ENCODE measurements around the gene TEX38.
"Not testable (repeated sequence)": the region's sequence is repeated elsewhere in the genome, so short reads cannot be mapped to it uniquely, and the experiment has no call there.

The TEX38 gene

GRCh38 chr1:46656643-46657042 is 15.0 kb upstream of the TEX38 start:
- no peak for DNase-seq

- DNase-seq, result no peak
These were observed 13.9 kb upstream of the TEX38 start for GRCh38 chr1:46657775-46658174.

- DNase-seq, result no peak
These were observed 12.3 kb upstream of the TEX38 start for GRCh38 chr1:46659307-46659870.

DNA sequence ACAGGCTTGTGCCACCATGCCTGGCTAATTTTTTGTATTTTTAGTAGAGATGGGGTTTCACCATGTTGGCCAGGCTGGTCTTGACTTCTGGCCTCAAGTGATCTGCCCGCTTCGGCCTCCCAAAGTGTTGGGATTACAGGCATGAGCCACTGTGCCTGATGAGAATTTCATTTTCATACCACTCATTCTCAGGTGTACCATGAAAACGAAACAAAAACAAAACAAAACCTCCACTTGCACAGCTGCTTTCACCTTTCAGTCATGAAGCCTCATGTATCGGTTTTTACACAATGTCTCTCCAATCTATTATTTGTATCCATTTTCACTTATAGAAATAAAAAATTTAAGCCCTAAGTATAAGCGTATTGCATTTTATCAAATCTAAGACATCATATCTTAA is 11.5 kb upstream of the TEX38 start:
- DNase-seq, result peak in 1 of 2 donors; percentile 17

DNA sequence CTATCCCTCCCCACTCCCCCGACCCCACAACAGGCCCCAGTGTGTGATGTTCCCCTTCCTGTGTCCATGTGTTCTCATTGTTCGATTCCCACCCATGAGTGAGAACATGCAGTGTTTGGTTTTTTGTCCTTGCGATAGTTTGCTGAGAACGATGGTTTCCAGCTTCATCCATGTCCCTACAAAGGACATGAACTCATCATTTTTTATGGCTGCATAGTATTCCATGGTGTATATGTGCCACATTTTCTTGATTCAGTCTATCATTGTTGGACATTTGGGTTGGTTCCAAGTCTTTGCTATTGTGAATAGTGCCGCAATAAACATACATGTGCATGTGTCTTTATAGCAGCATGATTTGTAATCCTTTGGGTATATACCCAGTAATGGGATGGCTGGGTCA is 8.7 kb upstream of the TEX38 start:
- not testable (repeated sequence) for DNase-seq

DNA sequence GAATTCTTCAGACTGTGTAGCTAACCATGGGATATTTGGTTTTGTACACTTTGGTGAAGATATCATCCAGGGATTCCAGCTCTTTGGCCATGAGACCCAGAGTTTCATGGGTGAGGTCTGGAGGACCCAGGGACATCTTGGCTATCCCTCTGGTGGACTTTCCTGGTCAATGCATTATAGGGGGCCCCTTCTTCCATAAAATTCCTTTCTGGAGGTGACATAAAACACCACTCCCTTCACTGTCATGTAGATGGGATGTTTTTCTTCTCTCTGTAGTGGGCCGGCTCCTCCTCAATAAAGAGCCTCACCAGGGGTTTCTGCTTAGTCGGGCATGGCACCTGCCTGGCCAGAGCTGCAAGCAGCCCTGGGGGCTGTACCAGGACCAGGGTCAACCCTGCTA is 5.7 kb upstream of the TEX38 start:
- DNase-seq, result no peak

GRCh38 chr1:46667782-46668760 is 3.6 kb upstream of the TEX38 start, which contains the start of gene ATPAF1:
Gene ATPAF1, minus strand, starts transcription at chr1:46668364. Its CDS starts 42 bp downstream, at chr1:46668322.
- peak; percentile 57 to 74 for DNase-seq

DNA sequence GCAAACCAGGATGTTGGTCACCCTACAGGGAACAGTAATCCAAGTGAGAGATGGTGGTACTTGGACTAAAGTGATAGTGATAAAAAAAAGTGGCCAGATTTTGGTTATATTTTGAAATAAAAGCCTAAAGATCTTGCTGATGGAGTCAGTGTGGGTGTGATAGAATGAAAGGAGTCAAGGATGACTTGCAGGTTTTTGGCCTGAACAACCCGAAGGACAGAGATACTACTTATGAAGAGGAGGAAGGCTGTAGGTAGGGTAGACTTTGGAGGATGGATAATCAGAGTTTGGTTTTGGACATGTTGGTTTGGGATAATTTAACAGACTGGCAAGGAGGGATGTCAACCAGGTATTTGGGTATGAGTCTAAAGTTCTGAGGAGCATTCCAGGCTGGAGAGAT is 1.5 kb upstream of the TEX38 start:
- DNase-seq, result no peak

DNA sequence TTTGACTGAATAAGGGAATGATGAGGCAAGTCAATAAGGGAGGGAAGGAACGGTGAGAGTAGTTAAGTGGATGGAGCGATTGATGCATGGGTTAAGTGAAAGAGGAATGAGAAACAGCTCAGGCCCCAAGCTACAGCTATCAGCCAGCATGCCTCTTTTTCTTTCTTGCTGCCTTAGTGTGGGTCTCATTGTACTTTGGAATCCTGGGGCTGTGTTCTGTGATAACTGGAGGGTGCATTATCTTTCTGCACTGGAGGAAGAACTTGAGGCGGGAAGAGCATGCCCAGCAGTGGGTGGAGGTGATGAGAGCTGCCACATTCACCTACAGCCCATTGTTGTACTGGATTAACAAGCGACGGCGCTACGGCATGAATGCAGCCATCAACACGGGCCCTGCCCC is 1.0 kb downstream of the TEX38 start:
- DNase-seq, result no peak

- DNase-seq, result no peak
These were observed 2.1 kb downstream of the TEX38 start for GRCh38 chr1:46673749-46674182.

DNA sequence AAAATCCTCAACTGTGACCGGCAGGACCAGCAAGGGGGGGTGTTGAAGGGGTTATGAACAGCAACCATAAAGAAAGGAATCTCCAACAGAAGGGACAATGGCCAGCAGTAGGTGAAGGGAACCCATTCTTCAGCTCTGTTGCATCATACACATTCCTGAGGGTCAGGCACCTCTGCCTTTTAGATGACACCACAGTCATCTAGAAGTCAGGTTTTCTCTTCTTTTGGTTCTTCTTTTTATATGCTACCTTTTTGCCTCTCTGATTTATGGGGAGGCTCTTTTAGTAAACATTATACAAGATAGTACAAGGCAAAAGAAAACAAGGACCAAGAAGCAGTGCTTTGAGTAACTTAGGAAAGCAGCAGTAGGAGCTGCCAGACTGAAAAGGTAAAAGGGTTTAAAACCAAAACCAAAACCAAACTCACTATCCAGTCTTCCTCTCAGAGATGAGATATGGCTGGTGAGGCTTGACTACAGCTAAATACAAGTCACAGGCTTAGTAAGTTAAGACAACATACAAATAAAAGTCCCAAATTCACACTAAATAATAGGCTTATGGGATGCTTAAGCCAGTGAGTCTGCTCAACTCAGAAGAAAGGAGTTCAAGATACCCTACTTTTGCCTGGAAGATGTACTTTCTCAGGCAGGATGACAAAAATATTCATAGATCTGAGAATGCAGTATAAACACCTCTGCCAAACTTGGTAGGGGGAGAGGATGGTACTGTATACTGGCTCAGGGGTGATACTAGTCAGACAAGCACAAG is 4.1 kb downstream of the TEX38 start:
- DNase-seq, result peak in 1 of 2 donors; percentile 57

DNA sequence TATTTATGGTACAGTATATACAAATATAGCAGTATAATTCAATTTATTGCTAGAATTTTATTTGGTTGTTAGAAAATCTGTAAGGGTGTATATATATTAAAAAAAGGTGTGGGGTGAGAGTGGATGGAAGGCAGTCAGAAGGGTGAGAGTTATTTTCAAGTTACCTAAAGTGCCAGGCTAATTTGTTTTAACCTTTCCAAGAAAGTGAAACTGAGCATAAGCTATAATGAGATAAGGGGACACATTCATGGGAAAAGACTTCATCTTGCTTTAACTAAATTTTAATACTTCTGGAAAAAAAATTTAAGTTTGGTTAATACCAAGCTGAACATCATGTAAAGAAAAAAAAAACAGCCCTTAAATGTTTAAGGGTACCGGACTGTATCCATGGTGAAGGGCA is 4.9 kb downstream of the TEX38 start:
- DNase-seq, result peak in 1 of 2 donors; percentile 51

GRCh38 chr1:46677339-46677738 is 5.7 kb downstream of the TEX38 start:
- DNase-seq, result no peak

DNA sequence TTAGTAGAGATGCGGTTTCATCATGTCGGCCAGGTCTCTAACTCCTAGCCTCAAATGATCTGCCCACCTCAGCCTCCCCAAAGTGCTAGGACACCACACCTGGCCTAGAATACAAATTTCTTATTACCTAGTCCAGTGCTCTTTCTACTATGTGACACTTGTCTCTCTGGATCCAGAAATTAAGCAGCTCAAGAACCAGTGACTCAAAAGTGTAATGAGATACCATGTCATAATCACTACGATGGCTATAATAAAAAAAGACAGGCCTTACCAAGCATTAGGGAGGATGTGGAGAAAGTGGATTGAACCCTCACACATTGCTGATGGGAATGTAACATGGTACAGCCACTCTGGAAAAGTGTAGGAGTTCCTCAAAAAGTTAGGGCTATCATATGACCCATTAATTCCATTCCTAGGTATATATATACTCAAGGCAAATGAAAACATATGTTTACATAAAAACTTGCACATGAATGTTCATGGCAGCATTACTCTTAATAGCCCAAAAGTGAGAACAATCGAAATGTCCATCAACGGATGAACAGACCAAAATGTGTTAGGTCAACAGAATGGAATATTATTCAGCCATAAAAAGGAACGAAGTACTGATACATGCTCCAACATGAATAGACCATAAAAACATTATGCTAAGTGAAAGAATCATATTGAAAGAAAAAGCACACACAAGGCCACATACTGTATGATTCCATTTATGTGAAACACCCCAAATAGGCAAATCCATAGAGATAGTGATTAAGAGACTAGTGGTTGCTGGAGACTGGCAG is 8.3 kb downstream of the TEX38 start:
- no peak for DNase-seq

- DNase-seq, result no peak
These were observed 9.8 kb downstream of the TEX38 start for GRCh38 chr1:46681333-46682034.

DNA sequence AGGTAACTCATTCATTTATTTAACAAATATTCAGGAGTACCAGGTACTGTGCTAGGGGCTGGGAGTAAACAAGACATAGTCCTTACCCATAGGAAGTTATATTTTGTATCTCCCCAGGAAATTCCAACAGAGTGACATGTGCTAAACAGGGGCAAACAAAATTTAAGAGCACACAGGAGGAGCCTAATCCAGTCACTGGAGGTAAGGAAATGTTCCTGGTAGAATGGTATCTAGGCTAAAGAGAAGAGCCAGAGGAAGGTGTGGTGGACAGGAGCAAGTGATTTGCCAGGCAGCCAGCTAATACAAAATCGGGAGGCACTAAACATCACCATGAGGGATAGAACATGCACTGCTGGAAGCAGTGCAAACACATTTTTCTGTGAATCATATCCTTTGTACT is 10.4 kb downstream of the TEX38 start:
- DNase-seq, result no peak

- DNase-seq, result no peak
These were observed 13.0 kb downstream of the TEX38 start for GRCh38 chr1:46684670-46685069.

GRCh38 chr1:46686255-46686654 is 14.6 kb downstream of the TEX38 start:
- no peak for DNase-seq

DNA sequence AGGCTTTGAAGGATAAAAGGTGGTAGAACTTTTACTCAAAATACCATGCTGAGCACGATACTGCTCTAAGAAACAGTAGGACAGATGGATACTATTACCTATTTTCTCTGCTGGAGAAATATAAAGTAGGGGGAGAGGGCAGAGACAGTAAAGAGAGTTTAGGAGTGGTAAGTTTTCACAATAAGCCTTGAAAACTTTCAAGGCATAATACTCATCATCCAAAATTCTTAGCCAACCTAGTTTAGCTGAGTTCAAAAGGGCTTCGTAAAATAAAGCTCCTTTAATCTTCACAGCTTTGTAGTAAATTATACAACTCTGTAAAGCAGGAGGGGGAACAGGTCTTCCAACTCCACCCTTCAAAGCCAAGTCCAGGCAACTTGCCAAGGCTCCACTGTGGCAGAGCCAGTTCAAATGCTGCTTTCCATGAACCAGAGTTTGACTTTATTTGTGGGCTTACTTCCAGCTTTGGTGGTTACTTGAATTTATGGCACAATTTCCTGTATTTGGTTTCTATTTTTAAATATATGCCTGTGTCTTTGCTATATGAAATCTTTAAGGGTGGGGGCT is 15.5 kb downstream of the TEX38 start:
- DNase-seq, result no peak

DNA sequence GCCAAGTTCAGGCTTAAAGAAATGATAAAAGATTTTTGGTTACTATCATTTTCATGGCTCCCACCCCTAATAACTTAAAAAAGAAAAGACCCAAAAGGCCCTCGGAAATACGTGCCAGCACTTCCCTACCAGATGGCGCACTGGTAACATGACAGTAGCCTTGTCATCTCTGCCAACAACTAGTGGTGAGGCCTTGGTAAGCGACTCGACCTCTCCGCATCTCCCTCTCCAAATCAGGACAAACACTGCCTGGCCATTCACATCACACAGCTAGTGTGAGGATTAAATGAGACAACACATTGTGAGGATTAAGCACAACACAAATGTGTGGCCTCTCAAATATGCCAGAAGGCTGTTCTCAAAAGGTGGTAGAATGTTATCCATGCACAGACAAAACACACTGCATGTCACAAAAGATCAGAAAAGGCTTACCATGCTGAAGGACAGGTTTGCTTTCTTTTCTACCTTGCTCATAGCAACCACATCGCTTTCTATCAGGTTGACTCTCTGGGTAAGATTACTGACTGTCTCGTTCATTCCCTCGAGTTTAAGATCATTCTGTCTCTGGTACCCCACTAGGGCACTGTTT is 16.4 kb downstream of the TEX38 start:
- no peak for DNase-seq

DNA sequence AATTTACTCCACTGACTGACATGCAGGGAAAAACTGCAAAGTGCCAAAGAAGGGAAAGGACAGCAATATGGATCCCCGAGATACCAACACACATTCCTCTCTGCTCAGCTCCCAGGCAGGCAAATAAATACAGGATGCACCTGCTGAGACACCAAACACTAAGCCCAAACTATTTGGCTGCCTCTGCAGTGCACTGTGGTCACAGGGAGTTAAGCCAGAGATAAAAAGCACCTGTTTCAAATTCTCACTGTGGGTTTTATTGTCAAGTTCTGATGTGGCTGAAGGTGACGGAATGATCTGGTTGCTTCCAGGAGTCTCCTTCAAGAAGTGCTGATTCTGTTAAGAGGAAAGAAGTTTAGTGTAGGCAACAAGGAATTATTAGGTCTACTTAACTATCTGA is 17.7 kb downstream of the TEX38 start:
- DNase-seq, result no peak
